ENCODE data around the gene DCAF10.

DNA sequence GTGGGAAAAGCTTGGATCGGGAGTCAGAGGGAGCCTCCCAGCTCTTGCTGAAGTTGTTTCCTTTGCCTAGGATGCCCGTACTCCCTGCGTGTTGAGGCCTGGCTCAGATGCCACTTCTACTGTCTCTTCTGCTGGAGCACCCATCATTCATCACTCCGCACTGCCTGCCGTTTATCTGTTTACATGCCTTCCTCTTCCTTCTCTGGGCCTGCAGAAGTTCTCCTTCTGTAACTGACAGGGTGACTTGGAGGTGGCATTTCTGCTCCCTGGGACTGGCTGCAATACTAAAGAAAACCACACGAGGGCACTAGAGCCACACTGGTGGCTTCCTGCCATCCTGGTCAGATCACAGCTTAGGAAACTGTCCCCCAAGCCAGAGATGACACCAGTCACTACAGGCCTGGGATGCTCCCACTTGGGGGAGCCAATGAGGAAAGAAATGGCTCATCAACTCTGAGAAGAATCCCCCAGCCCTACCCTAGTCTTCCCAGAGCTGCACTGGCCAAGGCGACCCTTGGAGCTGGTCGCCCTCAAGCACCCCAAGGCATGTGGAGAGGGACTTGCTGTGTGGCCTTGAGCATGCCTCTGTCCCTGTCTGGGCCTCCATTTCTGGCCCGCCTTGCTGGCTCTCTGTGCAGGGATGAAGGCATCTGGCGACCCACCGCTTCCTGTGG is 113.0 kb downstream of the DCAF10 start:
- TF ChIP-seq CTCF (optimal IDR thresholded peaks at IDR 0.05 in 1 of 3, IDR thresholded peaks at IDR 0.05 in 1 of 3, conservative IDR thresholded peaks at IDR 0.05 in 1 of 3; ENCODE audit: extremely low read depth in 1 of 3, insufficient read depth in 2 of 3, low read length in 3 of 3) (peak in 2 of 3 experiments; percentile 92 to 97), EZH2 (IDR thresholded peaks at IDR 0.05; ENCODE audit: low read length) (no peak)

Data from keratinocyte (primary cell).